ELF-1 (cell line): ENCODE measurements around the gene POTEH.
"Not testable (repeated sequence)": the region's sequence is repeated elsewhere in the genome, so short reads cannot be mapped to it uniquely, and the experiment has no call there.

Source experiments
- DNase-seq: peaks from one replicate; pipeline ENCODE4 v3.0.0-alpha.2; 2016; ENCODE audit warnings: low read depth, low spot score

Gene POTEH

GRCh38 chr22:15738157-15738908 lies 48.5 kb downstream of the POTEH start:
- DNase-seq = not testable (repeated sequence)

- DNase-seq = not testable (repeated sequence)
Measured at GRCh38 chr22:15738909-15739391, 49.1 kb downstream of the POTEH start.

- DNase-seq = not testable (repeated sequence)
Measured at GRCh38 chr22:15747636-15748323, 58.0 kb downstream of the POTEH start.

- DNase-seq = not testable (repeated sequence)
Measured at GRCh38 chr22:15749181-15749970, 59.5 kb downstream of the POTEH start.

- DNase-seq = not testable (repeated sequence)
Measured at GRCh38 chr22:15759443-15760097, 69.7 kb downstream of the POTEH start.

GRCh38 chr22:15760388-15761150 lies 70.7 kb downstream of the POTEH start:
- DNase-seq = not testable (repeated sequence)

- DNase-seq = not testable (repeated sequence)
Measured at GRCh38 chr22:15761151-15761777, 71.4 kb downstream of the POTEH start.

GRCh38 chr22:15763559-15763958 lies 73.7 kb downstream of the POTEH start:
- not testable (repeated sequence) for DNase-seq
